Measurements from ENCODE around the gene NET1.

NET1 gene

DNA sequence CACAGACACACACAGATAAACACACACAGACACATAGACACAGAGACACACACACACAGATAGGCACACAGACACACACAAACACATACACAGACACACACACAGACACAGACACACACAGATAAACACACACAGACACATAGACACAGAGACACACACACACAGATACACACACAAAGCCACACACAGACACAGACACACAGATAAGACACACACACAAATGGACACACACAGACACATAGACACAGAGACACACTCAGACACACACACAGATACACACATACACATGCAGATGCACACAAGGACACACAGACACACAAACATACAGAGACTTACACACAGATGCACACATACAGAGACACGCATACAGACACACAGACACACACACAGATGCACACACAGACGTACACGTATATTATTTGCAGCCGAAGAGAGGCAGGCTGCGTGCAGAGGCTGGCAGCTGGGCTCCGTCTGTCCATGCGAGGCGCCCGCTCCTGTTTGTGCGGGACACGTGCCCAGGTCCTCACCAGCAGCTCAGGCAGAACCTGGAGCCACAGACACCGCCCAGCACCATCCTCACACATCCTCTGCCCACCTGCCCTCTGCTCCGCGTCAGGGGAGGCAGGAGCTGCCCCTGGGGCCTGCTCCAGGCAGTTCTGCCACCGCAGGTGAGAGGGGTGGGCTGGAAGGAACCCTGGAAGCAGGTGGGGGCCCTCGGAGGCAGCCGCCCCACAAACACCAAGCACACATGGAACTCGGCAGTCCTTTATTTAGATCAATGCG lies 85.8 kb downstream of the NET1 start:
- H3K27me3 ChIP-seq = no peaks in the 10 kb centered on the region
- H3K36me3 ChIP-seq = no peaks in the 10 kb centered on the region
- DNase-seq = no peak
- no peak overlapping the region for H3K4me3 ChIP-seq (ENCODE audit: low read depth, low read length)
- no peak for TF ChIP-seq CTCF (IDR thresholded peaks at IDR 0.05; ENCODE audit: low read depth, low read length)
- H3K9me3 ChIP-seq = no peaks in the 10 kb centered on the region
- no peaks in the 10 kb centered on the region for H3K4me1 ChIP-seq

DNA sequence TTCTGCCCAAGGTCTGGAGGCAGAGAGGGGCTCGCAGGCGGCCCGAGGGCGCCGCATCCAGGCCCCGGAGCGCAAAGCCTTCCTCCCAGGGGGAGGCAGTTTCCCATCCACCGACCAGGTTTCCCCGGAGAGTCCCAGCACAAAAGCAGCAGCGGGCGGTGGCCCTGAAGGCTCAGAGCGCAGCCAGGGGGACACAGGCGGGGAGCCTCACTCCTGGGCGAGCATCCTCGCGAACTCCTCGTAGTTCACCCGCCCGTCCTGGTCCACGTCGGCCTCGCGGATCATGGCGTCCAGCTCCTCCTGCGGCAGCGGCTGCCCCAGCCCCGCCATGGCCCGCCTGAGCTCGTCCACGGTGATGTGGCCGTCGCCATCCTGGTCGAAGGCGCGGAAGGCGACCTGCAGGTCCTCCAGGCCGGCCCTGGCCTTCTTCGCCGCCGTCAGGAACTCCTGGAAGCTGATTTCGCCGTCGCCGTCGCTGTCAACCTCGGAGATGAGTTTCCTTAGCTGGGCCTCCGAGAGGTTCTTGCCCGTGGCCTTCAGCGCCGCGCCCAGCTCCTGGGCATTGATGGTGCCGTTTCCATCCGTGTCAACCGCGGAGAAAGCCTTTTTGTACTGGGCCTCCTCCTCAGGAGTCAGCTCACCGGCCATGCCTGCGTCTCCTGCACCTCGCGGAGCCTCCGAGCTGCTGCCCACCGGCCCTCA lies 86.6 kb downstream of the NET1 start:
- DNase-seq = no peak
- no peaks in the 10 kb centered on the region for H3K4me1 ChIP-seq
- TF ChIP-seq CTCF (IDR thresholded peaks at IDR 0.05; ENCODE audit: low read depth, low read length) = no peak

DNA sequence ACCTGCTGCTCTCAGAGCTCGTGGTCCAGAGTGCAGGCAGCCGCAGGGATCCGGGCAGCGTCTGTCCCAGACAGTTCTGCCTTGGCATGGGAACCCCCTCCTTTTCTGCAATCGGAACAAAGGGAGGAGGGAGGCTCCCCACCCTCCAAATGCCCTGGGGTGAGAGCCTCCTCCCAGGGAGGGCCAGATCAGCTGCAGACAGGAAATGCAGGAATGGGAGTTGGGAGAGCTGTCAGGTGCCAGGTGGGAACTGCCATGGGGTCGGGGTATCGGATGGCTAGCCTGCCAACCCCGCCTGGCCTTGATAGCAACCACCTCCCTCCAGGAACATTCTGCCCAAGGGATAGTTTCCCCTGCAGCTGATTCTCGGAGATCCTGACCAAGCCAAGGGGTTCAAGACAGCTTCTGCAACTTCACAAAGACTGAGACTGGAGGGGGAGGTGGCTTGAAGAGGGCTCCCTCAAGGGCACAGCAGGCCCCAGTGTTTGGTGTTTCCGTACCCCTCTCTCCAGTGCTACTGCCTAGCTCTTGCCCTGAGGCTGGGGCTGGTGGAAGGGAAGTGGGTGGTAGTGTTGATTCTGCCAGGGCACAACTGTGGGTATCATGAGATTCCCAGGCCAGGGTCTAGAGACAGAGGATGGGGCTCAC lies 87.3 kb downstream of the NET1 start, which contains the start of gene CALML5:
Gene CALML5, minus strand, starts transcription at position 78 of the 648 bp plus-strand sequence. CDS start 132 bp downstream, outside the sequence.
- Histone ChIP-seq H3K36me3 (no peaks in the 10 kb centered on the region), H3K4me3 (ENCODE audit: low read depth, low read length) (no peak within 1 kb of the TSS), H3K9me3 (no peaks in the 10 kb centered on the region), H3K27me3 (no peaks in the 10 kb centered on the region; the same call in 1 of the 2 replicates), H3K4me1 (no peaks in the 10 kb centered on the region)
- no peak for DNase-seq
- no peak for TF ChIP-seq CTCF (IDR thresholded peaks at IDR 0.05; ENCODE audit: low read depth, low read length)

More for the DNA sequence above, 86.6 kb downstream of the NET1 start:
- H3K27me3 ChIP-seq = no peaks in the 10 kb centered on the region
- no peaks in the 10 kb centered on the region for H3K36me3 ChIP-seq
- H3K4me3 ChIP-seq (ENCODE audit: low read depth, low read length) = no peak overlapping the region
- H3K9me3 ChIP-seq = no peaks in the 10 kb centered on the region

- DNase-seq = no peak
- H3K4me3 ChIP-seq (ENCODE audit: low read depth, low read length) = no peak overlapping the region
- H3K9me3 ChIP-seq = no peaks in the 10 kb centered on the region
- no peaks in the 10 kb centered on the region for H3K4me1 ChIP-seq
- no peaks in the 10 kb centered on the region for H3K36me3 ChIP-seq
- TF ChIP-seq CTCF (IDR thresholded peaks at IDR 0.05; ENCODE audit: low read depth, low read length) = no peak
- H3K27me3 ChIP-seq = no peaks in the 10 kb centered on the region; the same call in 1 of the 2 replicates
Measured at GRCh38 chr10:5500162-5500670, 87.9 kb downstream of the NET1 start.

GRCh38 chr10:5500910-5501309 lies 88.6 kb downstream of the NET1 start:
- Histone ChIP-seq H3K4me1 (no peaks in the 10 kb centered on the region), H3K36me3 (no peaks in the 10 kb centered on the region), H3K9me3 (no peaks in the 10 kb centered on the region), H3K27me3 (no peaks in the 10 kb centered on the region; the same call in 1 of the 2 replicates), H3K4me3 (ENCODE audit: low read depth, low read length) (no peak overlapping the region)
- TF ChIP-seq CTCF (IDR thresholded peaks at IDR 0.05; ENCODE audit: low read depth, low read length) = no peak
- DNase-seq = no peak

All from BE2C (cell line).